GM21576 (cell line): ENCODE results near the gene PTAFR.

Experiments
- ATAC-seq: cut with Tn5 transposase; IDR thresholded peaks from one replicate; pipeline ENCODE4 v1.9.1; 2021; ENCODE audit warnings: mild to moderate bottlenecking, moderate library complexity; ENCODE audit not compliant: unreplicated experiment

PTAFR gene

DNA sequence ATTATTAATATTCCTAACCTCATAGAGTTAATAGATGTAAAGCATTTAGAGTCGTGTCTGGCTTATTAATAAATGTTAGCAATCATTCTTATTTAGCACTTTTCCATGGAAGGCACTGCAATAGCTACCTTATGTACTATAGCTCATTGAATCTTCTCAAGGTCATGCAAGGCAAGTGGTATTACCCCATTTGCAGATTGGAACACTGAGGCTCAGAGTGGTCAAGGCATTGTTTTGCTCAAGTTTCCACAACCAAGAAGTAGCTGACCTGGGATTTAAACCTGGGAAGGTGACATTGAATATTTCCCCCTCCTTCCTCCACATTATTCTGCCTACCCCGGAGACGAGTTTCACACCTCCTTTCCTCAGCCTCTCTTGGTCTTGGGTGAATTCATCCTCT is 50.3 kb downstream of the PTAFR start:
- no peak for ATAC-seq

- ATAC-seq, result no peak
Observed at GRCh38 chr1:28123461-28123961, 53.0 kb downstream of the PTAFR start.

- ATAC-seq, result no peak
Observed at GRCh38 chr1:28122183-28122582, 54.3 kb downstream of the PTAFR start.

GRCh38 chr1:28119556-28119955 is 56.9 kb downstream of the PTAFR start:
- no peak for ATAC-seq

DNA sequence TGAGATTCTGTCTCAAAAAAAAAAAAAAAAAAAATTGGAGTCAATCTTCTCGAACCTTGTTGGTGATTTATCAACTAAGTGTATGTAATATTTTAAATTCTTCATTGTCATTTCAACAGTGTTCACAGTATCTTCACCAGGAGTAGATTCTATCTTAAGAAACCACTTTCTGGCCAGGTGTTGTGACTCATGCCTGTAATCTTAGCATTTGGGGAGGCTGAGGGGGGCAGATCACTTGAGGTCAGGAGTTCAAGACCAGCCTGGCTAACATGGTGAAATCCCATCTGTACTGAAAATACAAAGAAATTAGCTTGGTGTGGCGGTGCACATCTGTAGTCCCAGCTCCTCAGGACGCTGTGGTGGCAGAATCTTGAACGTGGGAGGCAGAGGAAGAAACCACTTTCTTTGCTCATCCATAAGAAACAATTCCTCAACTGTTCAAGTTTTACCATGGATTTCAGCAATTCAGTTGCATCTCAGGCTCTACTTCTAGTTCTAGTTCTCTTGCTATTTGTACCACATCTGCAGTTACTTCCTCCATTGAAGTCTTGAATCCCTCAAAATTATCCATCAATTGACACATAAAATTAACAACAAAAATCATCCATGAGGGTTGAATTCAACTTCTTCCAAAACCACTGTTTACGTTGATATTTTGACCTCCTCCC is 57.7 kb downstream of the PTAFR start:
- ATAC-seq, result no peak

- no peak for ATAC-seq
Observed at GRCh38 chr1:28115267-28115666, 61.2 kb downstream of the PTAFR start.

GRCh38 chr1:28114844-28115243 is 61.6 kb downstream of the PTAFR start:
- no peak for ATAC-seq

DNA sequence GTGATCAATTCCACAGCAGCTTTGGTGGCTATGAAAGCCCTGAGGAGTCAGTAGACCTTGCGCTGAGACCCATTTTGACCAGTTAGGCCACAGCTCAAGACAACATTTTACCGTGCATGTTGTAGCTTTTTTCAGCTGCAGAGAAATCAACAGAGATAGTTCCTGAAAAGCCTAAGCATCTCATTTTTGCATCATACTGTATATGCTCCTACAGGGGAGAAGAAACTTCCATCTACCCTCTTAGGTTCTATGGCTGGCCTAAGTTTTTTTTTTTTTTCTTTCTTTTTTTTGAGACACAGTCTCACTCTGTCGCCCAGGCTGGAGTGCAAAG is 63.3 kb downstream of the PTAFR start:
- ATAC-seq, result no peak

GRCh38 chr1:28112388-28113241 is 63.9 kb downstream of the PTAFR start:
- ATAC-seq, result no peak

DNA sequence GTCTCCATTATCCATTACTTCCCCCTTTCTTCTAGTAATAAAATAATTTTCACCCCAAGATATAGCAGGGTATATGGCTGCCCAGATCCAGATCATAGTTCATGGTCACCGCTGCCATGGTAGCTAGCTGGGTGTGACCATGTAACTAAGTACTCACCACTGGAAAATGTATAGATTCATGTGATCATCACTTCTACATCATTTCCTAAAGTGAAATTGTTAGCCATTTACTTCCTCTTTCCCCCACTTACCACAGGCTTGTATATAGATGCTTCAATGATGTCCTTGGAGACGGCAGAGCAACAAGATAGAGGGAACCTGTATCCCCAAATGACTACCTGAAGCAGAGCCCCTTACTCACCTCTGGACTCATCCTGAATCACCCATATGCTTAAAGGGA is 65.3 kb downstream of the PTAFR start:
- ATAC-seq, result no peak

- no peak for ATAC-seq
Observed at GRCh38 chr1:28110555-28110954, 65.9 kb downstream of the PTAFR start.

DNA sequence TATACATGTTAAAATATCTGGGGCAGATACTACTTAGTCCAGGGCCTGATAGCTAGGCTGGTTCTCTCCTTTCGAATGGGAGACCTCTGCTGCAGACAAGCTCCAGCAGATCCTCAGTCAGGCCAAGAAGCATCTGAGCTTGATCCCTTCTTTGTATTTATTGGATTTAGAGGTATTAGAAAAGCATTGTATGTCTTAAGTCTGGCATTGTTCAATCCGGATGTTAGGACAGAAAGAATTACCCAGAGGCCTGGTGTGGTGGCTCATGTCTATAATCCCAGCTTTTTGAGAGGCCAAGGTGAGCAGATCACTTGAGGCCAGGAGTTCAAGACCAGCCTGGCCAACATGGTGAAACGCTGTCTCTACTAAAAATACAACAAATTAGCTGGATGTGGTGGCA is 66.9 kb downstream of the PTAFR start:
- ATAC-seq, result no peak

DNA sequence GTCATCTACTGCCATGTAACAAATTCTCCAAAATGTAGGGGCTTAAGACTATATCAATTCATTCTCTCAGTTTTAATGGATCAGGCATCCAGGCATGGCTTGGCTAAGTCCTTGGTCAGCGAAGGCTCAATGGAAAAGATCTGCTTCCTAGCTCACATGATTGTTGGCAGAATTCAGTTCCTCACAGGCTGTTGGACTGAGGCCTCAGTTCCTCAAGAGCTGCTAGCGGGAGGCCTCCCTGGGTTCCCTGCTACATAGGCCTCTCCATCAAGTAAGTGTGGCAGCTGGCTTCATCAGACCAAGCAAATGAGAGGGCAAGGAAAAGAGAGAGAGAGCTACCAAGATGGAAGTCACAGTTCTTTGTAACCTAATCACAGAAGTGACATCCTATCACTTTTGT is 68.5 kb downstream of the PTAFR start:
- no peak for ATAC-seq

DNA sequence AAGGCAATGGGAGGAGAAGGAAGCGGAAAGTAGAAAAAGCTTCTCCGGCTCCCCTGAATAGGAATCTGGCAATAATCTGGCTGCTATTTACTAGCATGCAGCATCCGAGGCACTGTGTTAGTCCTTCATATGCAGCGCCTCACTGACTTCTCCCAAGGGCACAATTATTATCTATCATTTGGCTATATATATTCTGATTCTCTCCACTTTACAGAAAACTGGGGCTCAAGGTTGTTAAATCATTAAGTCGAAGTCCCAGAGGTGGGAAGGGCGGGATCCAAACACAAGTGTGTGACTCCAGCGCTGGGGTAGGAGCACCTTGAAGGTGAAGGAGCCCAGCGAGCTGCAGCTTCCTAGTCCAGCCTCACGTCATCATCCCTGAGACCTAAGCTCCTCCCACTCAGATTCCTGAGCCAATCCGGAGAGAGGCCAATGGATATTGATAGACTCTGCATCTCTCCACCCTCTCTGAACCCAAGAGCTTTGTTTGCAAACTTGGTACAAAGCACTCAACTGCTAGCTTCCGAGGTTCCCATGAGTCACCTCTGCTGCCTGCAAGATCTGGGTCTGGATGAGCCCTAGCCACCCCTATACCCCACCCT is 71.5 kb downstream of the PTAFR start:
- ATAC-seq, result no peak

DNA sequence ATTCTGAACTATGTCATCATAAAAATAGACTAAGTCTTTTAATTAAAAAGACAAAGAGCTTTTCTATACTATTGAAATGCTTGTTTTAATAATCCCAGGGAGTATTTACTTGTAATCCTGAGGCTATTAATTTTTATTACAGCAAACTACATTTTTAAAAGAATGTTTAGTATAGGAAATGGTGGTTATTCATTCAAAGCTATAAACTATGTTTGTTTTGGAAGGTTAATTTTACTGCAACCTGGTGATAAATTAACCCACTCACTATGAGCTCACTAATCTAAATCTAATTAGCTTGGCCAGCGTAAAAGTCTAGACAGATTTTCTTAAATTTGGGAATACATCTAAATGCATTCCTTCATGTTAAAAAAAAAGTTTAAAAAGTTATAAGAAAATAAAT is 74.3 kb downstream of the PTAFR start:
- ATAC-seq, result no peak

- no peak for ATAC-seq
Observed at GRCh38 chr1:28099050-28099769, 77.3 kb downstream of the PTAFR start.
